ENCODE measurements around the gene PGBD1.

The PGBD1 gene

DNA sequence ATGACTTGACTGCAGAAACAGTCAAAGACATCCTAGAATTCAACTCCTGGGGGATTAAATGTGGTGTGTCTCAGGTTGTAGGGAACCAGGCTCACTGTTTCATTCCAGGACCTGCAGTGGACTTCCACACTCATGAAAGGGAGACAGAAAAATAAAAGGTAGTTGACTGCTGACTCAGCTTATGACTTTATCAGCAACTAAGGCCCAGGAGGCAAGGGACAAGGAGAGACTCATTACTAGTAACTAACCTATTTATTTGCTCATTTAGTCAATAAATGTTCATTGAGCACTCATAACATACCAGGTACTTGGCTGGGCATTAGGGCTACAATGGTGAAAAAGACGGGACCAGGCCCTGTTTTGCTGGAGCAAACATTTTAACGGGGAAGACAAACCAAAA is 51.7 kb downstream of the PGBD1 start:
- no peak for TF ChIP-seq SIN3A (IDR thresholded peaks at IDR 0.05; ENCODE audit: borderline replicate concordance, insufficient read depth, low read length)
- no peak for TF ChIP-seq TAF1 (IDR thresholded peaks at IDR 0.05; ENCODE audit: borderline replicate concordance, insufficient read depth, low read length)
- TF ChIP-seq, protein P1, sequence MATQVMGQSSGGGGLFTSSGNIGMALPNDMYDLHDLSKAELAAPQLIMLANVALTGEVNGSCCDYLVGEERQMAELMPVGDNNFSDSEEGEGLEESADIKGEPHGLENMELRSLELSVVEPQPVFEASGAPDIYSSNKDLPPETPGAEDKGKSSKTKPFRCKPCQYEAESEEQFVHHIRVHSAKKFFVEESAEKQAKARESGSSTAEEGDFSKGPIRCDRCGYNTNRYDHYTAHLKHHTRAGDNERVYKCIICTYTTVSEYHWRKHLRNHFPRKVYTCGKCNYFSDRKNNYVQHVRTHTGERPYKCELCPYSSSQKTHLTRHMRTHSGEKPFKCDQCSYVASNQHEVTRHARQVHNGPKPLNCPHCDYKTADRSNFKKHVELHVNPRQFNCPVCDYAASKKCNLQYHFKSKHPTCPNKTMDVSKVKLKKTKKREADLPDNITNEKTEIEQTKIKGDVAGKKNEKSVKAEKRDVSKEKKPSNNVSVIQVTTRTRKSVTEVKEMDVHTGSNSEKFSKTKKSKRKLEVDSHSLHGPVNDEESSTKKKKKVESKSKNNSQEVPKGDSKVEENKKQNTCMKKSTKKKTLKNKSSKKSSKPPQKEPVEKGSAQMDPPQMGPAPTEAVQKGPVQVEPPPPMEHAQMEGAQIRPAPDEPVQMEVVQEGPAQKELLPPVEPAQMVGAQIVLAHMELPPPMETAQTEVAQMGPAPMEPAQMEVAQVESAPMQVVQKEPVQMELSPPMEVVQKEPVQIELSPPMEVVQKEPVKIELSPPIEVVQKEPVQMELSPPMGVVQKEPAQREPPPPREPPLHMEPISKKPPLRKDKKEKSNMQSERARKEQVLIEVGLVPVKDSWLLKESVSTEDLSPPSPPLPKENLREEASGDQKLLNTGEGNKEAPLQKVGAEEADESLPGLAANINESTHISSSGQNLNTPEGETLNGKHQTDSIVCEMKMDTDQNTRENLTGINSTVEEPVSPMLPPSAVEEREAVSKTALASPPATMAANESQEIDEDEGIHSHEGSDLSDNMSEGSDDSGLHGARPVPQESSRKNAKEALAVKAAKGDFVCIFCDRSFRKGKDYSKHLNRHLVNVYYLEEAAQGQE (IDR thresholded peaks at IDR 0.05; ENCODE audit: insufficient read depth in 1 of 2, low read depth in 2 of 2, low read length in 2 of 2) = no peak
- TF ChIP-seq POLR2AphosphoS5 (IDR thresholded peaks at IDR 0.05; ENCODE audit: low read depth, low read length) = no peak
- no peak for TF ChIP-seq FOXP2 (optimal IDR thresholded peaks at IDR 0.05; ENCODE audit: borderline replicate concordance, extremely low read depth, extremely low read length, insufficient read depth)

GRCh38 chr6:28333599-28334018 is 52.2 kb downstream of the PGBD1 start:
- TF ChIP-seq SIN3A (IDR thresholded peaks at IDR 0.05; ENCODE audit: borderline replicate concordance, insufficient read depth, low read length) (no peak), FOXP2 (optimal IDR thresholded peaks at IDR 0.05; ENCODE audit: borderline replicate concordance, extremely low read depth, extremely low read length, insufficient read depth) (no peak), POLR2AphosphoS5 (IDR thresholded peaks at IDR 0.05; ENCODE audit: low read depth, low read length) (no peak), TAF1 (IDR thresholded peaks at IDR 0.05; ENCODE audit: borderline replicate concordance, insufficient read depth, low read length) (no peak)
- TF ChIP-seq, protein P1 (IDR thresholded peaks at IDR 0.05; ENCODE audit: insufficient read depth in 1 of 2, low read depth in 2 of 2, low read length in 2 of 2) = no peak

DNA sequence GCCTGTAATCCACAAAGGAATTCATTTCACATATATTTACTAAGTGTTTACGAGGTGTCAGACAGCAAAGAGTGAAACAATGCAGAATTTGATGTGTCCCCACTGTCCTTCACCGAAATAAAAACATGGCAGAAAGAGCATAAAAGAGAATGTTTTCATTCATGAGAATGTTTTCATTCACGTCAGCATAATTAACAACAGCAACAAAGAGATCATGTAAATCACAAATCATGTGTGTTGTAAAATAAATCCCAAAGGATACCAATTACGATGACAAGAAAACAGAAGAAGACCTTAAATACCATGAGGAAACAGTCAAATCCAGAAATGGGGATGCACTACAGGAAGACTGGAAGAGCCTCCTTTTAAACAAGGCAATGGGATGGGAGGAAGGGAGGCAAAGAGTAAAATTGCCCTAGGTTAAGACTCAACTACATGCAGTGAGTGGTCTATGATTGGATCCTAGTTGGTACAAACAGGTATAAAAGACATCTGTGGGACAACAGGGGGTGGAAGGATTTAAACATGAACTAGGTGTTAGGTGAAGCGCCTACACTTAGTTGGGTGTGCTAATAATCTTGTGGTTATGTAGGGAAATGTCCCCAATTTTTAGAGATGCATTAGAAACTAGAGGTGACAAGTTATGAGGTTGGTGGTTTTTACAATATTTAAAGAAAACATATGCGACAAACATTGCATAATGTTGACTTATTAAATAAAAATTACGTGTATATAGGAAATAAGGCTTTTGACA is 53.1 kb downstream of the PGBD1 start:
- no peak for TF ChIP-seq POLR2AphosphoS5 (IDR thresholded peaks at IDR 0.05; ENCODE audit: low read depth, low read length)
- TF ChIP-seq, protein P1 (IDR thresholded peaks at IDR 0.05; ENCODE audit: insufficient read depth in 1 of 2, low read depth in 2 of 2, low read length in 2 of 2) = no peak
- TF ChIP-seq TAF1 (IDR thresholded peaks at IDR 0.05; ENCODE audit: borderline replicate concordance, insufficient read depth, low read length) = no peak
- TF ChIP-seq SIN3A (IDR thresholded peaks at IDR 0.05; ENCODE audit: borderline replicate concordance, insufficient read depth, low read length) = no peak
- no peak for TF ChIP-seq FOXP2 (optimal IDR thresholded peaks at IDR 0.05; ENCODE audit: borderline replicate concordance, extremely low read depth, extremely low read length, insufficient read depth)

DNA sequence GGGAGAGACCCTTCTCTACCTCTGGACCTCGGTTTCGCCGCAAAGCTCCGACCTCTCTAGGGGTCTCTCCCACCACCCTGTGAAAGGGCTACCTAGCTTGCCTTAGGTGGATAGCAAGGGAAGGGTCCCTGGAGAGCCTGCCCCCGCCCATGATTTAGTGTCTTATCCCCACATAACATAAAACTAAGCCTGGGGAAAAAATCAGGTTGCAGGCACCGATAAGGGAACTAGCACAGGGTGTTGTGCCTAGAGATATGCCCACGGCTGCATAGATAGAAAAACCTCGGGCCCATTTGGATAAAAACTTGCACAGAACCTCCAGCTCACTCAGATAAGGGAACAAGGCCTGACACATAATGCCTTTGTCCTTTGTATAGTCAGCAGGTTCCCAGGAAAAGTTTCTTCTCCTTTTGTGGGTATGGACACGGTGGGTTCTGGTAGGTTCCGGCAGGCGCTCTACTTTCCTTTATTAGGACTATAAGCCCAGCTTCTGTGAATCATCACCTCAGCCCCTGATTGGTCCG is 53.7 kb downstream of the PGBD1 start:
- no peak for TF ChIP-seq FOXP2 (optimal IDR thresholded peaks at IDR 0.05; ENCODE audit: borderline replicate concordance, extremely low read depth, extremely low read length, insufficient read depth)
- no peak for TF ChIP-seq SIN3A (IDR thresholded peaks at IDR 0.05; ENCODE audit: borderline replicate concordance, insufficient read depth, low read length)
- TF ChIP-seq POLR2AphosphoS5 (IDR thresholded peaks at IDR 0.05; ENCODE audit: low read depth, low read length) = no peak
- TF ChIP-seq, protein P1 (IDR thresholded peaks at IDR 0.05; ENCODE audit: insufficient read depth in 1 of 2, low read depth in 2 of 2, low read length in 2 of 2) = no peak
- TF ChIP-seq TAF1 (IDR thresholded peaks at IDR 0.05; ENCODE audit: borderline replicate concordance, insufficient read depth, low read length) = no peak

All from PFSK-1 (cell line).